CD4-positive, alpha-beta T cell (primary cell): ENCODE measurements around the gene SULT4A1. TPM values are rescaled to one million over a fixed set of nuclear protein-coding genes. Genes with fewer than 3 reads are reported as not detected.

Experiments
- ATAC-seq: fragments of 200-7000 bp; cut with Tn5 transposase; one replicate; pipeline ENCODE4 v1.10.0; 2022; ENCODE audit warnings: mild to moderate bottlenecking; ENCODE audit not compliant: poor library complexity
- CTCF ChIA-PET: fragments of 350-600 bp; sonication (Branson Sonifier 250); formaldehyde crosslinking; loops from one replicate; lab custom pipeline; 2021; ENCODE audit warnings: antibody characterized with exemption, inconsistent platforms; lab: Charles Lee
- POLR2A ChIA-PET: fragments of 350-600 bp; sonication (Branson Sonifier 250); formaldehyde crosslinking; loops from one replicate; lab custom pipeline; 2021; ENCODE audit warnings: antibody characterized with exemption, inconsistent platforms; lab: Charles Lee
- DNase-seq, 14 experiments: peaks; one replicate each; pipeline ENCODE4 v3.0.0-alpha.2; 2013 to 2020; ENCODE audit warnings: mixed read lengths in 2 of 14
- H3K27ac ChIP-seq, 2 donors: one replicate each; pipeline versions ENCODE4 v1.5.1 to v1.7.0; 2013; ENCODE audit warnings: low read length in 2 of 2, low read depth in 1 of 2, mild to moderate bottlenecking in 1 of 2
- H3K27me3 ChIP-seq, 2 experiments: 1 replicate in 1 of 2; 2 replicates in 1 of 2; pipeline versions ENCODE4 v1.6.1 to v1.7.0; 2013; ENCODE audit warnings: low read length in 2 of 2, control low read depth in 1 of 2, mild to moderate bottlenecking in 1 of 2, moderate library complexity in 1 of 2; ENCODE audit not compliant: insufficient read depth in 2 of 2, control insufficient read depth in 1 of 2
- H3K36me3 ChIP-seq: one replicate; pipeline ENCODE4 v1.6.1; 2013; ENCODE audit warnings: low read length, control low read depth; ENCODE audit not compliant: insufficient read depth
- H3K4me1 ChIP-seq: one replicate; pipeline ENCODE4 v1.6.1; 2013; ENCODE audit warnings: low read length, control low read depth; ENCODE audit not compliant: insufficient read depth
- H3K4me3 ChIP-seq: one replicate; pipeline ENCODE4 v1.5.1; 2013; ENCODE audit warnings: mild to moderate bottlenecking, low read length, moderate library complexity
- H3K9me3 ChIP-seq, 2 experiments: 1 replicate in 1 of 2; 2 replicates in 1 of 2; pipeline versions ENCODE4 v1.6.1 to v1.7.0; 2013; ENCODE audit warnings: low read length in 2 of 2, mild to moderate bottlenecking in 2 of 2, control low read depth in 1 of 2, moderate library complexity in 1 of 2; ENCODE audit not compliant: control insufficient read depth in 1 of 2, insufficient read depth in 1 of 2
- H3K27ac Mint-ChIP-seq: one replicate; pipeline ENCODE4 v1.8.0; 2020; ENCODE audit warnings: mixed read lengths
- H3K27me3 Mint-ChIP-seq: one replicate; pipeline ENCODE4 v1.8.0; 2021; ENCODE audit warnings: mixed read lengths
- H3K36me3 Mint-ChIP-seq: one replicate; pipeline ENCODE4 v1.8.0; 2021; ENCODE audit warnings: low read depth, mixed read lengths
- H3K4me1 Mint-ChIP-seq: one replicate; pipeline ENCODE4 v1.8.0; 2021; ENCODE audit warnings: low read depth, mixed read lengths
- H3K4me3 Mint-ChIP-seq: one replicate; pipeline ENCODE4 v1.8.0; 2020; ENCODE audit warnings: mild to moderate bottlenecking, mixed read lengths
- H3K9me3 Mint-ChIP-seq: one replicate; pipeline ENCODE4 v1.8.0; 2020; ENCODE audit warnings: mixed read lengths
- CTCF ChIP-seq: fragments of 200-600 bp; IDR thresholded peaks from one replicate; pipeline ENCODE4 v1.8.0; 2022; ENCODE audit warnings: antibody characterized with exemption, mild to moderate bottlenecking
- intact Hi-C, 2 experiments: fragments of 100-400 bp; cut with DNase I in 1 of 2; cut with micrococcal nuclease in 1 of 2; formaldehyde crosslinking; loops; one replicate each; pipeline versions ENCODE4 v1.15.1 to v1.9.0; 2023 to 2025; cut with DNase I, micrococcal nuclease
- total RNA-seq, 174 experiments: library from RNA in 2 of 174; stranded (reverse) in 2 of 174; gene quantifications; one replicate each; pipeline ENCODE4 v1.2.3 and lab custom pipeline; 2021 to 2026

The SULT4A1 gene
- total RNA-seq, 2 experiments from 2014 or later = not detected

GRCh38 chr22:43889860-43890253 lies 27.5 kb upstream of the SULT4A1 start:
- H3K27ac Mint-ChIP-seq = no peak overlapping the region
- intact Hi-C loops = loop anchor here in 1 of 2 experiments (10.0 kb wide), 1 partner anchor 735 kb away; no protein-coding TSS in a partner anchor
- CTCF ChIA-PET = no interaction called here
- peaks cover 50% of the 10 kb centered on the region for H3K27me3 Mint-ChIP-seq
- no peak overlapping the region for H3K27ac ChIP-seq
- no peak overlapping the region for H3K4me3 ChIP-seq
- ATAC-seq (no peak), DNase-seq (no peak)
- H3K4me1 ChIP-seq = peaks cover 12% of the 10 kb centered on the region
- peaks cover 34 to 54% of the 10 kb centered on the region in 2 experiments for H3K27me3 ChIP-seq
- no peaks in the 10 kb centered on the region for H3K4me1 Mint-ChIP-seq
- no peaks in the 10 kb centered on the region for H3K36me3 Mint-ChIP-seq
- POLR2A ChIA-PET = no interaction called here
- no peaks in the 10 kb centered on the region for H3K36me3 ChIP-seq
- no peak overlapping the region for H3K4me3 Mint-ChIP-seq
- no peak for TF ChIP-seq CTCF
- peaks cover 0 to 8% of the 10 kb centered on the region in 2 experiments for H3K9me3 ChIP-seq
- no peaks in the 10 kb centered on the region for H3K9me3 Mint-ChIP-seq

- no peak for ATAC-seq
- intact Hi-C loops = loop anchor here in 1 of 2 experiments (10.0 kb wide), 1 partner anchor 735 kb away; no protein-coding TSS in a partner anchor
- Mint-ChIP-seq H3K9me3 (no peaks in the 10 kb centered on the region), H3K4me1 (no peaks in the 10 kb centered on the region), H3K27me3 (peaks cover 50% of the 10 kb centered on the region), H3K27ac (no peak overlapping the region), H3K4me3 (no peak overlapping the region), H3K36me3 (no peaks in the 10 kb centered on the region)
- H3K27ac ChIP-seq = no peak overlapping the region
- no peak for TF ChIP-seq CTCF
- ChIA-PET POLR2A (no interaction called here), CTCF (no interaction called here)
- no peak for DNase-seq
- peaks cover 34 to 54% of the 10 kb centered on the region in 2 experiments for H3K27me3 ChIP-seq
- no peak overlapping the region for H3K4me3 ChIP-seq
- H3K4me1 ChIP-seq = peaks cover 13% of the 10 kb centered on the region
- H3K9me3 ChIP-seq = peaks cover 0 to 8% of the 10 kb centered on the region in 2 experiments
- no peaks in the 10 kb centered on the region for H3K36me3 ChIP-seq
Observed at GRCh38 chr22:43889201-43889859, 27.0 kb upstream of the SULT4A1 start.

- no peaks in the 10 kb centered on the region for H3K9me3 Mint-ChIP-seq
Observed at GRCh38 chr22:43888740-43889139, 26.4 kb upstream of the SULT4A1 start.

More at GRCh38 chr22:43888740-43889139, 26.4 kb upstream of the SULT4A1 start:
- ChIA-PET CTCF (no interaction called here), POLR2A (no interaction called here)
- ATAC-seq (no peak), DNase-seq (no peak)
- Mint-ChIP-seq H3K4me1 (no peaks in the 10 kb centered on the region), H3K27me3 (peaks cover 47% of the 10 kb centered on the region), H3K27ac (no peak overlapping the region), H3K4me3 (no peak overlapping the region), H3K36me3 (no peaks in the 10 kb centered on the region)
- H3K4me3 ChIP-seq = no peak overlapping the region
- intact Hi-C loops = loop anchor here in 1 of 2 experiments (10.0 kb wide), 1 partner anchor 736 kb away; no protein-coding TSS in a partner anchor
- no peak for TF ChIP-seq CTCF
- H3K27ac ChIP-seq = no peak overlapping the region
- peaks cover 13% of the 10 kb centered on the region for H3K4me1 ChIP-seq
- H3K36me3 ChIP-seq = no peaks in the 10 kb centered on the region
- peaks cover 34 to 54% of the 10 kb centered on the region in 2 experiments for H3K27me3 ChIP-seq
- peaks cover 0 to 8% of the 10 kb centered on the region in 2 experiments for H3K9me3 ChIP-seq
